Skeletal muscle satellite cell (primary cell): Measurements from ENCODE around the gene KYAT1.
"Not testable (repeated sequence)": the region's sequence is repeated elsewhere in the genome, so short reads cannot be mapped to it uniquely, and the experiment has no call there.

Source experiments
- H3K27me3 ChIP-seq: 2 replicates; pipeline ENCODE4 v1.7.0; 2013; ENCODE audit warnings: low read length; ENCODE audit not compliant: control insufficient read depth, insufficient read depth
- H3K36me3 ChIP-seq: 2 replicates; pipeline ENCODE4 v1.7.0; 2013; ENCODE audit warnings: mild to moderate bottlenecking, control low read depth, low read length; ENCODE audit not compliant: insufficient read depth
- H3K4me1 ChIP-seq: 2 replicates; pipeline ENCODE4 v1.7.0; 2013; ENCODE audit warnings: low read length; ENCODE audit not compliant: control insufficient read depth, insufficient read depth
- H3K4me2 ChIP-seq: 2 replicates; pipeline ENCODE4 v1.7.0; 2013; ENCODE audit warnings: mild to moderate bottlenecking, low read length
- H3K4me3 ChIP-seq: 2 replicates; pipeline ENCODE4 v1.7.0; 2013; ENCODE audit warnings: low read length
- H3K9ac ChIP-seq: 2 replicates; pipeline ENCODE4 v1.7.0; 2013; ENCODE audit warnings: mild to moderate bottlenecking, low read depth, low read length, moderate library complexity
- H3K9me3 ChIP-seq: replicated peaks from 2 replicates; pipeline ENCODE4 v1.7.0; 2013; ENCODE audit warnings: mild to moderate bottlenecking, control low read depth, low read length

KYAT1 gene

DNA sequence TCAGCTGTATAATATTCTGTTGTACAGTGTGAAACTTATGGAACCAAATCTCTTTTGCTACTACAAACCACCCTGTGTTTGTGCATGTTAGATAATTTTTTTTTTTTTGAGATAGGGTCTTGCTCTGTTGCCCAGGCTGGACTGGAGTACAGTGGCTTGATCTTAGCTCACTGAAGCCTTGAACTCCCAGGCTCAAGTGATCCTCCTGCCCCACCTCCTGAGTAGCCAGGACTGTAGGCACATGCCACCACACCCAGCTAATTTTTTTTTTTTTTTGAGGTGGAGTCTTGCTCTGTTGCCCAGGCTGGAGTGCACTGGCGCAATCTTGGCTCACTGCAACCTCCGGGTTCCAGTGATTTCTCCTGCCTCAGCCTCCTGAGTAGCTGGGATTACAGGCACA, 86.8 kb downstream of the KYAT1 start:
- H3K4me1 ChIP-seq, H3K9ac ChIP-seq, H3K4me3 ChIP-seq, H3K9me3 ChIP-seq, H3K4me2 ChIP-seq, H3K27me3 ChIP-seq: not testable (repeated sequence)
- H3K36me3 ChIP-seq: peaks cover 60% of the 10 kb centered on the region

DNA sequence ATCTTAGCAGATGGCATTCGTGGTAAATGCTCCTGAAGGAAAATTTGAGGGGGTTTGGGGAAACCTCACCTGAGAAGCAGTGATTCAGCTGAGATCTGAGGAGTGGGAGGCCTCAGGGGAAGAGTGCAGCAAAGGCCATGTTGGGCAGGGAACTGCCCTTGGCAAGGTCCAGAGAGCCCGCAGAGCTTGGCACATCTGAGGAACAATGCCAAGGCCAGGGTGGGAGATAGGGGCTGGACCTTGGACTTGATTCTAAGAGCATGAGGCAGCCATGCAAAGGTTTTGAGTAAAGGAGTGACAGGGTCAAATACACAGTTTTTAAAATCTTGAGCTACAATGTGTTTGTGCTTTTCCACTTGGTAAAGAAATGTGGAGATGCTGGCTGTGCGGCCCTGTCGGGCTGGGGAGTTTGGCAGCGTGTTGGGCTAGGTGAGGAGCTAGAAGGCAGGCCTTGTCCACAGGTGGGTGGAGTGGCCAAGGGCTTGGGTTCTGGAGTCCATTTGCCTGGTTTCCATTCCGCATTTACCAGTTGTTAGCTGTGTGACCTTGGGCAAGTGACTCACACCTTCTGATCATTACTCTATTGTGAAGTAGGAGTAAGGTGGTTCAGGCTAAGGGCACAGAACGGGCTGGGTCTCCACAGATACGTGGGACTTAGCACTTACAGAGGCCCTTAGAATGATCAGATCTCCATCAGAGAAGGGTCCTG, 88.6 kb downstream of the KYAT1 start:
- H3K4me1 ChIP-seq: peaks cover 5% of the 10 kb centered on the region
- H3K4me2 ChIP-seq: no peak overlapping the region
- H3K9me3 ChIP-seq: no peaks in the 10 kb centered on the region
- no peak overlapping the region for H3K4me3 ChIP-seq
- no peak overlapping the region for H3K9ac ChIP-seq
- peaks cover 45% of the 10 kb centered on the region for H3K36me3 ChIP-seq
- no peaks in the 10 kb centered on the region for H3K27me3 ChIP-seq

DNA sequence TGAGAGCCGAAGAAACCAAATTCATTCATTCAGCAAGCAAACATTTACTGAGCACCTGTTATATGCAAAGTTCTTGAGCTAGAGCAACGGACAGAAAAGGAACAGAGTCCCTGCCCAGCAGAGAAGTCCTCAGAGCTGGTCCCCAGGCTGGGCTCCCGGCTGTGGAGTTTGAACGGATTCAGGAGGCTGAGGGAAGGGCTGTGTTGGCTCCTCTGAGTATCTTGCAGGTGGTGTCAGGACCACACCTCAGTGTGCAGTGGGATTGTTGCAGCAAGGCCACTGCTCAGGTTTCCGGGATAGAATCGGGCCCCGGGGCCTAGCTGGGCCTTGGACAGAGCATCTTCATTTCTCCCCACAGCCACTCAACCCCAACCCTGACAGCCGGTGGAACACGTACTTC, 89.6 kb downstream of the KYAT1 start:
- peaks cover 42% of the 10 kb centered on the region for H3K36me3 ChIP-seq
- H3K9ac ChIP-seq: no peak overlapping the region
- H3K9me3 ChIP-seq: no peaks in the 10 kb centered on the region
- no peak overlapping the region for H3K4me2 ChIP-seq
- no peak overlapping the region for H3K4me3 ChIP-seq
- no peaks in the 10 kb centered on the region for H3K27me3 ChIP-seq
- H3K4me1 ChIP-seq: peaks cover 8% of the 10 kb centered on the region

DNA sequence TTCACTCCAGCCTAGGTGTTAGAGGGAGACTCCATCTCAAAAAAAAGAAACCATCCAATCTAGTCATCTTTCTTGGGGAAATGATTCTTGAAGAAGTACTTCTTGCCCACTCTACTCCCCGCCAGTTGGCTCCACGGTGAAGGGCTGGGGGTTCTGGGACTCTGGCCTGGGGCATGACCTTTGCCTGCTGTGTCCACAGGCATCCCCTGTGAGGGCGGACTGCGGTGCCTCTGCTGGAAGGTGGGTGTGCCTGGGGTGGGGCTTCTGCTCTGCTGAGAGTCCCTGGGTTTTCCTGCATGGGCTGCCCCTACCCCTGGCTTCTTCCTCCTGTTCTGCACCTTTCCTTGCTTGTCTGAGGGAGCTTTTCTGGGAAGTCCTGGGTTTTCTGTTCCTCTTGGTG, 91.2 kb downstream of the KYAT1 start:
- H3K36me3 ChIP-seq: peaks cover 36% of the 10 kb centered on the region

DNA sequence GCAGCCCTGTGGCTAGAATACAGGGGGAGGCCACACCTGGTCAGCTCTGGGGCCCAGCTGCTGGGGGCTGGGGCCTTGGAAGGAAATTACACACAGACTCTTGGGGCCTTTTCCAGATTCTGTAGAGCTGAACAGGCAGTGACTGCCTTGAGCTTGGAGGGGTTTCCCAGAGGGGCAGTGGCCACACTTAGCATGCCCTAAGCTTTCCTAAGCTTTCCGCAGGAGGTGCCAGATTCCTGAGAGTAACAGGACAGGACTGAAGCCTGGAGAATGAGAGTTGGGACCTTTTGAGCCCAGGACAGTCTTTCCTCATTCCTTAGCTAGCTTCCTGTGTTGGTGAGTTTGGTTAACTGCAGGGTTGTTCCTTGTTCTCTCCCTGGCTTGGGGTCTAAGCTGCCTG, 93.3 kb downstream of the KYAT1 start:
- H3K9me3 ChIP-seq: no peaks in the 10 kb centered on the region
- peak overlapping the region; percentile 98 for H3K4me2 ChIP-seq
- peak overlapping the region; percentile 100 for H3K4me3 ChIP-seq
- H3K27me3 ChIP-seq: no peaks in the 10 kb centered on the region
- peaks cover 18% of the 10 kb centered on the region for H3K4me1 ChIP-seq
- peaks cover 25% of the 10 kb centered on the region for H3K36me3 ChIP-seq
- H3K9ac ChIP-seq: peak overlapping the region; percentile 93

More for the DNA sequence above, 91.2 kb downstream of the KYAT1 start:
- Histone ChIP-seq H3K27me3 (no peaks in the 10 kb centered on the region), H3K9me3 (no peaks in the 10 kb centered on the region), H3K9ac (no peak overlapping the region), H3K4me2 (no peak overlapping the region), H3K4me3 (no peak overlapping the region), H3K4me1 (peaks cover 13% of the 10 kb centered on the region)

DNA sequence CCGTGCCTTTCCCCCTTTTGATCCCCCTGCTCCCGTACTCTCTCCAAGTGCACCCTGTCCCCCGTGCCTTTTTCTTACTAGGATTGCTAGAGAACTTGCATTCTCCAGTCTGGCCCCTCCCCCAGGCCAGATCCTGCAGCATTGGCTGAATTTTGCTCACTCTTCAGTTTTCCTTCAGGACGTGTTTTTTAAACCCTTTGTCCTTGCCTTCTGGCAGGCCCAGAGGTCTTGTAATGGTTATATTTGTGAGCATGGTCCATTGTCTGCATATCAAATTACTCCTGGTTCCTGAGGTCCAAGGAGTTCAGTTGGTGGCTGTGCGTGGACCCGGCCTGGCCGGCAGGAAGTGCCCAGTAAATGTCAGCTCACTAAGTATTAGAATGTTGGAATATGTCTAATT, 94.1 kb downstream of the KYAT1 start:
- Histone ChIP-seq H3K9me3 (no peaks in the 10 kb centered on the region), H3K27me3 (no peaks in the 10 kb centered on the region), H3K9ac (peak overlapping the region; percentile 93), H3K4me3 (peak overlapping the region; percentile 100), H3K4me2 (peak overlapping the region; percentile 98), H3K4me1 (peaks cover 21% of the 10 kb centered on the region), H3K36me3 (peaks cover 17% of the 10 kb centered on the region)

DNA sequence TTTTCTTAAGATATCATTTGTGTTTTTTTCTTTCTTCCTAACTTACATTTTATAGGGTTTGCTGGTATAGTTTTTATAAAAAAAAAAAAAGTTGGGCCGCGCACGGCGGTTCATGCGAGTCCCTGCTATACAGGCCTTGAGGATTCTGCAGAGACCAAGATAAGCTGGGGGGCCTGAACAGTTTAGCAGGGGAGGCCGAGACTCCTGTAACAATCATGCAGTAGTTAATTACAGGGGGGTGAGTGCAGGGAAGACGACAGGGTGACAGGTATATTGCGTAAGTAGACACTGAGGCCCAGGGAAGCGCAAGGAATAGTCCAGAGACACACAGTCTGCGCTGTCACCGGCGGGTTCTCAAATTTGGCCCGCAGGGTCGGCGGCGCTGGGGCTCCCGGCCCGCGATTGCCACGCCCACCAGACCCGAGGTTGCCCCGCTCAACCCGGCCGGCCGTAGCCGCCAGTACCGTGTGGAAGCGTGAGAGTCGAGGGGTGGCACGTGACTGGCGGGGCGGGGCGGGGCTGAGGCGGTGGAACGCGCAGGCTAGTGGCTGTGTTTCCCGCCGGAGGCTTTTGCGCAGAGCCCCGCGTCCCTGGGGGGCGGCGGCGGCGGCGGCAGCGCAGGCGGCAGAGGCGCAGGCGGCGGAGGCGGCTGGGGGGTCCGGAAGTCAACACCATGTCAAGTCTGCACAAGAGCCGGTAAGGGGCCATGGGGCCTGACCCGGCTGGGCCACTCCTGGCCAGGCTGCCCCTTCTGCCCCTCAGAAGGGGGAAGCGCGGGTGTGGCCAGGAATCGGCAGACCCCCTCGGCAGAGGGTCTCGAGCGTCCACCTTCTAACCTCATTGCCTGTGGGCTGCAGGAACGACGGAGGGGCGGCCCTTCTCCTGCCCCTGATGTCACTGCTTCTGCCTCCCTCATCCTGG, 94.8 kb downstream of the KYAT1 start, which contains the start of gene TBC1D13:
Gene TBC1D13 (plus strand): TSS at position 573 of the 921 bp plus-strand sequence. CDS start 101 bp downstream, at position 674.
- peak within 1 kb of the TSS; percentile 98 for H3K4me2 ChIP-seq
- H3K36me3 ChIP-seq: peaks cover 10% of the 10 kb centered on the region
- H3K9ac ChIP-seq: peak within 1 kb of the TSS; percentile 93
- peak within 1 kb of the TSS; percentile 100 for H3K4me3 ChIP-seq
- H3K4me1 ChIP-seq: peaks cover 21% of the 10 kb centered on the region
- H3K27me3 ChIP-seq: no peaks in the 10 kb centered on the region
- no peaks in the 10 kb centered on the region for H3K9me3 ChIP-seq

DNA sequence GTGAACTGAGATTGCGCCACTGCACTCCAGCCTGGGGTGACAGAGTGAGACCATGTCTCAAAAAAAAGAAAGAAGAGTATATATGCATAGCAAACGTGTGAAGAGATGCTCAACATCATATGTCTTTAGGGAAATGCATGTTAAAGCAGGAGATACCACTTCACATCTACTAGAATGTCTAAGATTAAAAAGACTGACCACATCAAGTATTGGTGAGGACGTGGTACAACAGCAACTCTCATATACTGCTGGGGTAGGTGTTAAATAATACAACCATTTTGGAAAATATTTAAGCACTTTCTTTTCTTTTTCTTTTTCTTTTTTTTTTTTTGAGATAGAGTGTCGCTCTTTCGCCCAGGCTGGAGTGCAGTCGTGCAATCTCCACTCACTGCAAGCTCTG, 96.3 kb downstream of the KYAT1 start:
- no peak overlapping the region for H3K4me2 ChIP-seq
- no peak overlapping the region for H3K9ac ChIP-seq
- H3K36me3 ChIP-seq: no peaks in the 10 kb centered on the region
- no peaks in the 10 kb centered on the region for H3K27me3 ChIP-seq
- no peak overlapping the region for H3K4me3 ChIP-seq
- H3K4me1 ChIP-seq: peaks cover 21% of the 10 kb centered on the region
- H3K9me3 ChIP-seq: no peaks in the 10 kb centered on the region
